SK-N-SH treated with all-trans-retinoic acid at 6 μM for 48 hours (cell line): ENCODE measurements around the gene EFNA3.
A peak's percentile ranks its signal among the peaks of the same experiment; 100 is the strongest.

Experiments used
- ATAC-seq: fragments of 200-7000 bp; cut with Tn5 transposase; 3 replicates; pipeline ENCODE4 v1.9.1; 2020; ENCODE audit warnings: mild to moderate bottlenecking, moderate library complexity
- ARNTL ChIP-seq: fragments of 450-650 bp; formaldehyde crosslinking; IDR thresholded peaks from 2 replicates; pipeline ENCODE4 v1.5.0; 2020; ENCODE audit warnings: low read depth, mild to moderate bottlenecking, moderate library complexity, borderline replicate concordance
- BACH2 ChIP-seq: fragments of 250-450 bp; sonication (Bioruptor Pico); IDR thresholded peaks from 2 replicates; pipeline ENCODE4 v1.9.0; 2021; ENCODE audit warnings: mild to moderate bottlenecking, borderline replicate concordance
- CREB5 ChIP-seq: fragments of 250-450 bp; sonication (Bioruptor Pico); IDR thresholded peaks from 2 replicates; pipeline ENCODE4 v1.5.1; 2020; ENCODE audit warnings: low read depth, mild to moderate bottlenecking, moderate library complexity
- CSDC2 ChIP-seq: fragments of 250-450 bp; sonication (Bioruptor Pico); IDR thresholded peaks from 2 replicates; pipeline ENCODE4 v1.5.0; 2020; ENCODE audit warnings: mild to moderate bottlenecking, moderate library complexity
- ESRRG ChIP-seq: fragments of 250-450 bp; sonication (Bioruptor Pico); IDR thresholded peaks from 2 replicates; pipeline ENCODE4 v1.6.1; 2021; ENCODE audit warnings: mild to moderate bottlenecking
- GLIS3 ChIP-seq: fragments of 250-450 bp; sonication (Bioruptor Pico); IDR thresholded peaks from 2 replicates; pipeline ENCODE4 v1.5.0; 2020; ENCODE audit warnings: mild to moderate bottlenecking, moderate library complexity
- ISL1 ChIP-seq: fragments of 250-450 bp; sonication (Bioruptor Pico); IDR thresholded peaks from 2 replicates; pipeline ENCODE4 v2.1.2; 2022; ENCODE audit warnings: mild to moderate bottlenecking, moderate library complexity
- OSR1 ChIP-seq: fragments of 250-450 bp; sonication (Bioruptor Pico); IDR thresholded peaks from 2 replicates; pipeline ENCODE4 v1.8.0; 2022; ENCODE audit warnings: moderate library complexity, mild to moderate bottlenecking, inconsistent platforms
- PPARA ChIP-seq: fragments of 250-450 bp; sonication (Bioruptor Pico); IDR thresholded peaks from 2 replicates; pipeline ENCODE4 v1.5.0; 2020; ENCODE audit warnings: mild to moderate bottlenecking, borderline replicate concordance
- RARB ChIP-seq: fragments of 250-450 bp; sonication (Bioruptor Pico); IDR thresholded peaks from 2 replicates; pipeline ENCODE4 v1.8.0; 2021; ENCODE audit warnings: mild to moderate bottlenecking, moderate library complexity
- TCF4 ChIP-seq: fragments of 250-450 bp; sonication (Bioruptor Pico); IDR thresholded peaks from 2 replicates; pipeline ENCODE4 v1.8.0; 2021; ENCODE audit warnings: mild to moderate bottlenecking, moderate library complexity, borderline replicate concordance
- TOX ChIP-seq: fragments of 250-450 bp; sonication (Bioruptor Pico); IDR thresholded peaks from 2 replicates; pipeline ENCODE4 v1.8.0; 2021; ENCODE audit warnings: mild to moderate bottlenecking, moderate library complexity, borderline replicate concordance
- ZC3H10 ChIP-seq: fragments of 250-450 bp; sonication (Bioruptor Pico); IDR thresholded peaks from 2 replicates; pipeline ENCODE4 v1.5.1; 2021; ENCODE audit warnings: mild to moderate bottlenecking, moderate library complexity
- ZFP3 ChIP-seq: fragments of 250-450 bp; sonication (Bioruptor Pico); IDR thresholded peaks from 2 replicates; pipeline ENCODE4 v1.5.0; 2020; ENCODE audit warnings: mild to moderate bottlenecking, moderate library complexity
- ZNF565 ChIP-seq: fragments of 450-650 bp; formaldehyde crosslinking; conservative IDR thresholded peaks from 2 replicates; pipeline ENCODE4 v1.5.0; 2020; ENCODE audit warnings: low read depth, mild to moderate bottlenecking, moderate library complexity
- ZNF70 ChIP-seq: fragments of 450-650 bp; formaldehyde crosslinking; IDR thresholded peaks from 2 replicates; pipeline ENCODE4 v1.5.0; 2020; ENCODE audit warnings: mild to moderate bottlenecking, moderate library complexity
- ZNF8 ChIP-seq: fragments of 450-650 bp; formaldehyde crosslinking; IDR thresholded peaks from 2 replicates; pipeline ENCODE4 v1.5.0; 2020; ENCODE audit warnings: mild to moderate bottlenecking, moderate library complexity
- TF ChIP-seq, protein P1 (sequence below): fragments of 250-450 bp; sonication (Bioruptor Pico); IDR thresholded peaks from 2 replicates; pipeline ENCODE4 v1.5.0; 2020; ENCODE audit warnings: mild to moderate bottlenecking, moderate library complexity
- TF ChIP-seq, protein P2 (sequence below): fragments of 250-450 bp; sonication (Bioruptor Pico); IDR thresholded peaks from 2 replicates; pipeline ENCODE4 v1.8.0; 2021; ENCODE audit warnings: low read depth, mild to moderate bottlenecking, moderate library complexity, borderline replicate concordance
- TF ChIP-seq, protein P3 (sequence below): fragments of 250-450 bp; sonication (Bioruptor Pico); IDR thresholded peaks from 2 replicates; pipeline ENCODE4 v1.8.0; 2020; ENCODE audit warnings: mild to moderate bottlenecking, moderate library complexity, borderline replicate concordance

EFNA3 gene

GRCh38 chr1:155061381-155062150 lies 17.1 kb upstream of the EFNA3 start (continued):
- TF ChIP-seq, protein P1, sequence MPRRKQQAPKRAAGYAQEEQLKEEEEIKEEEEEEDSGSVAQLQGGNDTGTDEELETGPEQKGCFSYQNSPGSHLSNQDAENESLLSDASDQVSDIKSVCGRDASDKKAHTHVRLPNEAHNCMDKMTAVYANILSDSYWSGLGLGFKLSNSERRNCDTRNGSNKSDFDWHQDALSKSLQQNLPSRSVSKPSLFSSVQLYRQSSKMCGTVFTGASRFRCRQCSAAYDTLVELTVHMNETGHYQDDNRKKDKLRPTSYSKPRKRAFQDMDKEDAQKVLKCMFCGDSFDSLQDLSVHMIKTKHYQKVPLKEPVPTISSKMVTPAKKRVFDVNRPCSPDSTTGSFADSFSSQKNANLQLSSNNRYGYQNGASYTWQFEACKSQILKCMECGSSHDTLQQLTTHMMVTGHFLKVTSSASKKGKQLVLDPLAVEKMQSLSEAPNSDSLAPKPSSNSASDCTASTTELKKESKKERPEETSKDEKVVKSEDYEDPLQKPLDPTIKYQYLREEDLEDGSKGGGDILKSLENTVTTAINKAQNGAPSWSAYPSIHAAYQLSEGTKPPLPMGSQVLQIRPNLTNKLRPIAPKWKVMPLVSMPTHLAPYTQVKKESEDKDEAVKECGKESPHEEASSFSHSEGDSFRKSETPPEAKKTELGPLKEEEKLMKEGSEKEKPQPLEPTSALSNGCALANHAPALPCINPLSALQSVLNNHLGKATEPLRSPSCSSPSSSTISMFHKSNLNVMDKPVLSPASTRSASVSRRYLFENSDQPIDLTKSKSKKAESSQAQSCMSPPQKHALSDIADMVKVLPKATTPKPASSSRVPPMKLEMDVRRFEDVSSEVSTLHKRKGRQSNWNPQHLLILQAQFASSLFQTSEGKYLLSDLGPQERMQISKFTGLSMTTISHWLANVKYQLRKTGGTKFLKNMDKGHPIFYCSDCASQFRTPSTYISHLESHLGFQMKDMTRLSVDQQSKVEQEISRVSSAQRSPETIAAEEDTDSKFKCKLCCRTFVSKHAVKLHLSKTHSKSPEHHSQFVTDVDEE (CRISPR knock-in tag): no peak
- no peak for TF ChIP-seq TCF4
- TF ChIP-seq ARNTL: no peak
- no peak for TF ChIP-seq OSR1
- TF ChIP-seq ISL1 (CRISPR knock-in tag): no peak
- no peak for TF ChIP-seq PPARA (CRISPR knock-in tag)

GRCh38 chr1:155062151-155062686 lies 16.4 kb upstream of the EFNA3 start:
- ATAC-seq: no peak
- TF ChIP-seq TCF4 (no peak), ZNF565 (CRISPR knock-in tag) (no peak), CSDC2 (CRISPR knock-in tag) (no peak), BACH2 (no peak), ZNF8 (CRISPR knock-in tag) (no peak), ZFP3 (CRISPR knock-in tag) (no peak), ARNTL (no peak), OSR1 (no peak), ISL1 (CRISPR knock-in tag) (no peak)
- TF ChIP-seq, protein P1 (CRISPR knock-in tag): no peak
- TF ChIP-seq, protein P2, sequence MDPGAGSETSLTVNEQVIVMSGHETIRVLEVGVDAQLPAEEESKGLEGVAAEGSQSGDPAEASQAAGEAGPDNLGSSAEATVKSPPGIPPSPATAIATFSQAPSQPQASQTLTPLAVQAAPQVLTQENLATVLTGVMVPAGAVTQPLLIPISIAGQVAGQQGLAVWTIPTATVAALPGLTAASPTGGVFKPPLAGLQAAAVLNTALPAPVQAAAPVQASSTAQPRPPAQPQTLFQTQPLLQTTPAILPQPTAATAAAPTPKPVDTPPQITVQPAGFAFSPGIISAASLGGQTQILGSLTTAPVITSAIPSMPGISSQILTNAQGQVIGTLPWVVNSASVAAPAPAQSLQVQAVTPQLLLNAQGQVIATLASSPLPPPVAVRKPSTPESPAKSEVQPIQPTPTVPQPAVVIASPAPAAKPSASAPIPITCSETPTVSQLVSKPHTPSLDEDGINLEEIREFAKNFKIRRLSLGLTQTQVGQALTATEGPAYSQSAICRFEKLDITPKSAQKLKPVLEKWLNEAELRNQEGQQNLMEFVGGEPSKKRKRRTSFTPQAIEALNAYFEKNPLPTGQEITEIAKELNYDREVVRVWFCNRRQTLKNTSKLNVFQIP (CRISPR knock-in tag): no peak

DNA sequence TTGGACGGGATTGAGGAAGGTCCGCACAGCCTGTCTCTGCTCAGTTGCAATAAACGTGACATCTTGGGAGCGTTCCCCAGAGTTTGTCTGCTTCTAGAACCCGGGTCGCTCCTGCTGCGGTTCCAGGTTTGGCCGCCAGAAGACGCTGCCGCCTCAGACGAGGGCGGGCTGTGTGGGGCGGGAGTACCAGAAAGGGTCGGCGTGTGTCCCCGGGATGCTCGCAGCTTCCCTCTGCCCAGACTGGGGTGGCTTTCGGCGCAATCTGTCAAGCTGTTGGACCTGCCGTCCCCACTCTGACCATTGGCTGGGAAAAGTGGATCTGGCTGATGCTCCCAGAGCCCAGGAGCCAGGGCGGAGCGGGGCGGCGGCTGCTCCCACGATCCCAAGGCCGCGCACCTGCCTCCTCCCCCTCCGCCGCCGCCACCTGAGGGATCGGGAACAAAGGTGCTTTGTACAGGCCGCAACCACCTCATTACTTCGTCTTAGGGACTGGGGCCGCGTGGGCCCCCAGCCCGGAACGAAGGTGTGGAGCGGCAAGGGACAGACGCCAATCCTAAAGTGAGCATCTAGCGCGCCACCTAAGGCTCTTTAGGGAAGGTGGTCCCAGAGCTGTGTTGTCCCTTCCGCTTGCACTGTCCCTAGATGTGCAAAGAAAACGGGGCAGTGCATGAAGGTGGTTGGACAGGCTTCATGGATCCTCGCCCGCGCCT lies 15.8 kb upstream of the EFNA3 start:
- TF ChIP-seq, protein P1 (CRISPR knock-in tag): no peak
- no peak for ATAC-seq

DNA sequence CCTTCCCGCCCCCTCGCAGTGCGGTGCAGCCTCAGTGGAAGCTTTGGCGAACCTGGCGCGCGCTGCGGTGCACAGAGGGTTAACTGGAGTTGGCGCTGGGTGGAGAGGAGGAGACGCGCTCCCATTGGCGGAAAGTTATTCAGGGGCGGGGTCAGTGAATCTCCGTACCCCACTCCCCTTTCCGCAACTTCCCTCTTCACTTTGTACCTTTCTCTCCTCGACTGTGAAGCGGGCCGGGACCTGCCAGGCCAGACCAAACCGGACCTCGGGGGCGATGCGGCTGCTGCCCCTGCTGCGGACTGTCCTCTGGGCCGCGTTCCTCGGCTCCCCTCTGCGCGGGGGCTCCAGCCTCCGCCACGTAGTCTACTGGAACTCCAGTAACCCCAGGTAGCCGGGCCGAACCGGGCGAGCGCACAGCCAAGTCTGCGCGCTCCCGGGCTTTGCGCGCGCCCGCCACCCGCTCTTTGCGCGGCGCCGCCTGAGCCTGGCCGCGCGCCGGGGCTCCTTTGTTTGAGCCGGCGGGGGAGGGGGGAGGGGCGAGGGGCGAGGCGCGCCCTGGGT lies 15.0 kb upstream of the EFNA3 start, which contains the start of gene EFNA4:
Gene EFNA4, plus strand, starts transcription at position 191 of the 561 bp plus-strand sequence. Its CDS starts 84 bp downstream, at position 275.
- ATAC-seq: peak; percentile 90
- TF ChIP-seq GLIS3 (CRISPR knock-in tag) (no peak), ARNTL (no peak), ZNF565 (CRISPR knock-in tag) (no peak), ZNF70 (CRISPR knock-in tag) (no peak), ZFP3 (CRISPR knock-in tag) (no peak), PPARA (CRISPR knock-in tag) (no peak), ZC3H10 (no peak; the same call in 1 of the 2 replicates), OSR1 (no peak), TOX (no peak), CREB5 (CRISPR knock-in tag) (no peak), ESRRG (CRISPR knock-in tag) (no peak), ISL1 (CRISPR knock-in tag) (no peak), RARB (CRISPR knock-in tag) (no peak)
- TF ChIP-seq, protein P3, sequence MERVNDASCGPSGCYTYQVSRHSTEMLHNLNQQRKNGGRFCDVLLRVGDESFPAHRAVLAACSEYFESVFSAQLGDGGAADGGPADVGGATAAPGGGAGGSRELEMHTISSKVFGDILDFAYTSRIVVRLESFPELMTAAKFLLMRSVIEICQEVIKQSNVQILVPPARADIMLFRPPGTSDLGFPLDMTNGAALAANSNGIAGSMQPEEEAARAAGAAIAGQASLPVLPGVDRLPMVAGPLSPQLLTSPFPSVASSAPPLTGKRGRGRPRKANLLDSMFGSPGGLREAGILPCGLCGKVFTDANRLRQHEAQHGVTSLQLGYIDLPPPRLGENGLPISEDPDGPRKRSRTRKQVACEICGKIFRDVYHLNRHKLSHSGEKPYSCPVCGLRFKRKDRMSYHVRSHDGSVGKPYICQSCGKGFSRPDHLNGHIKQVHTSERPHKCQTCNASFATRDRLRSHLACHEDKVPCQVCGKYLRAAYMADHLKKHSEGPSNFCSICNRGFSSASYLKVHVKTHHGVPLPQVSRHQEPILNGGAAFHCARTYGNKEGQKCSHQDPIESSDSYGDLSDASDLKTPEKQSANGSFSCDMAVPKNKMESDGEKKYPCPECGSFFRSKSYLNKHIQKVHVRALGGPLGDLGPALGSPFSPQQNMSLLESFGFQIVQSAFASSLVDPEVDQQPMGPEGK (CRISPR knock-in tag): no peak
